Cardiac septum (tissue), 1 donor: ENCODE results near the gene SLC51B. TPM values are rescaled to one million over a fixed set of nuclear protein-coding genes. Genes with fewer than 3 reads are reported as not detected.
A peak's percentile ranks its signal among the peaks of the same experiment; 100 is the strongest.

Source experiments
- DNase-seq: peaks from one replicate; pipeline ENCODE4 v3.0.0-alpha.2; 2020; ENCODE audit warnings: low spot score
- intact Hi-C: fragments of 100-400 bp; cut with DNase I; formaldehyde crosslinking; loops from one replicate; pipeline ENCODE4 v1.14.0; 2022
- total RNA-seq: library from RNA; stranded (reverse); fragmentation: NEBNext Ultra II Directional; extraction: Animal tissue kit (Norgen Biotek cat#: 25700); gene quantifications from one replicate; pipeline ENCODE4 v1.2.1, GENCODE V29; 2021
- donor health status: DM: no; HTN: no; CAD: no.

SLC51B gene
- total RNA-seq, 1 donor from 2014 or later, result not detected

- intact Hi-C loops, result no loop called here
- no peak for DNase-seq
These were observed 32.2 kb downstream of the SLC51B start for GRCh38 chr15:65077291-65077980.

DNA sequence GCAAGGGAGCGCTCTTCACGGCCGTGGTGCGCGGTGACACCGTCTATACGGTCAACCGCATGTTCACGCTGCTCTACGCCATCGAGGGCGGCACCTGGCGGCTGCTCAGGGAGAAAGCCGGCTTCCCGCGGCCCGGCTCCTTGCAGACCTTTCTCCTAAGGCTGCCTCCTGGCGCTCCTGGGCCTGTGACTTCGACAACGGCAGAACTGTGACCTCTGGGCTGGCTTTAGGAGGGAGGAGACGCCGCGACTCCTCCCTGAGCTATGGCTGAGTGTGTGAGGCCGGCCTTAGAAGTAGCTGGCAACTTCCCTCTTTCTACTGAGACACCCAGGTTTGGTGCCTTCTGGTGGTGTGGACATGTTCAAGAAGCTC lies 32.8 kb downstream of the SLC51B start:
- DNase-seq, result no peak
- intact Hi-C loops, result no loop called here

DNA sequence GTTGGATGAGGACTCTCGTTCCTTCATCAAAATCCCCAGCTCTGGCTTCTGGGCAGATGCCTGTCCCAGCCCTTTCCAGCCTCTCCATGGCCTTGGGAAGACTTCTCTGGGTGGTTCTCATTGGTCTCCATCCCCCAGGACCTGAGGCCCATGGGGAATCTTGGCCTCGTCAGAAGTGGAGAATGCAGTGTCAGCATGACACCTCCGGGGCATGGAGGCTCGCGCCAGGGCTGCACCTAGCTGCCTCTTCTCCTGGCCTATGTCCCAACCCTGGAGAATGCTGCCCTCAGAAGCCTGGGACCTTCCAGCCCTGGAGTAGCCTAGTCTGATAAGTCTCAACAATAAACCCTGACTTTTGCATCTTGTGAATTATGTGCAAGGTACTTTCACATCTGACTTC lies 34.4 kb downstream of the SLC51B start:
- intact Hi-C loops, result no loop called here
- no peak for DNase-seq

DNA sequence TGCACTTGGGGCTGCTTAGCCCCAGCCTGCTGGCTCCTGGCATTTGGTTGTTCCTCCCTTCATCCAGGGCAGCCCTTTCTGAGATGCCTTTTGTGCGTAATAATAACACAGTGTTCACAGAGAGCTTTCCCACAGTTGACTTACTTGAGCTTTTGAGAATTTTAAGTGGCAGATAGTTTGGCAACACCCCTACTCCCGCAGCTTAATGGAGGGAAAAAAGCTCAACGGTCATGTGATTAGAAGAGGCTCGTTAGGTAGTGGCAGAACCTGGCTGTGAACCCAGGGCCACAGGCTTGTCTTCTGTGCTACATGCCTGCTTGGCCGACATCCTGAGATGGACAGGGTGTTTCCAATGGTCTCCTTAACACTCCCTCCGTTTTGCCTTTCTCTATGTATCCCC lies 36.1 kb downstream of the SLC51B start:
- intact Hi-C loops, result no loop called here
- DNase-seq, result no peak

DNA sequence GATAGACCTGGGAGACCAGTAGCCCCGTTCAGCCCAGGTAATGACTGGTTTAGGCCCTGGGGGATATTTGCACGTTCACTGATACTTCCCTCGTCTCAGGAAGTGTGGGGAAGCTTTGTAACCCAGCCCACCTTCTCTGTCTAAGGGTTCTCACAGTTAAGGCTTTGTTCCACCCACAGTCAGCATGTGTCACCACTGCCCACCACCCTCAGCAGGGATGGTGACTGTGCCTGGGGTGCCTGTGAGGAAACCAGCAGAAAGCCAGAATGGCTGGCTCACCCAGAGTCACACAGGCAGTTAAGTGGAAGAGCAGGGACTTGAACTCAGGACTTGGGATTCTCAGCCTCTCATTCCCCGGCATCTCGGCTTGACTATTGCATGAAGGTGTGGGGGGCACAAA lies 36.6 kb downstream of the SLC51B start:
- intact Hi-C loops, result loop anchor here (2.0 kb wide), 1 partner anchor 27 kb away; no protein-coding TSS in a partner anchor
- DNase-seq, result no peak

DNA sequence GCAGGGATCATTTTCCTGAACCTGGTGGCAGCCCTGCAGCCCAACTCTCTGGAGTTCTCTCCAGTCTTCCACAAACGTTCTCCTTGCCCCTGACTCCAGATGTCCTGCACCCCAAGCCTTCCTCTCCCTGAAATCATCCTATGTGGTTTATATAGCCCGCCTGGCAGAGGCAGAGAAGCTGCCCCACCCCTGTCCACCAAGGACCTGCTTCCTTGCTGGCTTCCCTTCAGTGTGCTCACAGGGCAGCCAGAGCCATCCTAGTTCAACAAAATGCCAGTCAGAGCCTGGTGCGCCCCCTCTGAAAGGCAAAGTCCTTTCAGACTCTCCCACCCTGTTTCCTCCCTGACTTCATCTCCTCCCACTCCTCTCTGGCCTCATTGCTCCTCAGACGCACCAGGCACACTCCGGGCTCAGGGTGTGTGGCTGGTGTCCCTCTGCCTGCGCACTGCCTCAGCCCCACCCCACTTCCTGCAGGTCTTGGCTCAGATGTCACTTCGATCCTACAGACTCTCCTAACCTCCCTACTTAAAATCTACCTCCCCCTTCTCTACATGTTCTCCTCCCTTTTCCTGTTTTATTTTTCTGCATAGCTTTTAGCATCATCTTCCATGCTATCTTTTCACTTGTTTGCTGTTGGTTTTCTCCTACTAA lies 37.2 kb downstream of the SLC51B start:
- intact Hi-C loops, result loop anchor here (2.0 kb wide), 1 partner anchor 28 kb away; no protein-coding TSS in a partner anchor
- DNase-seq, result no peak

DNA sequence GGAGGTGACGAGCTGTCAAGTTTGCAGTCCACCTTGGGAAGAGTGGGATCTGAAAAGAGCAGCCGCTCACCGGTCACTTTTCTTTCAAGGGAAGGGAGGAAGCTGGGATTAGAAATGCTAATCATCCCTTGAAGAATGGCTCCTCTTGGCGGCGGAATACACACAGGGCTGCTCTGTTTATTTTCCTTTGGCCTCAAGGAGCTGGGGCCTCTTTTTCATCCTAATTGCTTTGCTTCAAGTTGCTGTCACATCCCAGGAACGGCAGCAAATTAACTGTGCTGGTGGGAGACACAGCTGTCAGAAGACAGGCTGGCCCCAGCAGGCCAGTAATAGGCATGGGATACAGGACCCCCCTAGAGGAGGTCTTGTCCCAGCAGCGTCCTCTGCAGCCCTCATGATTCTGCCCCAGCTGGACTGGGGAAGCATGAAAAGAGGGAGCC lies 38.1 kb downstream of the SLC51B start:
- DNase-seq, result no peak
- intact Hi-C loops, result loop anchor here (2.0 kb wide), 1 partner anchor 28 kb away; no protein-coding TSS in a partner anchor

- intact Hi-C loops, result no loop called here
- DNase-seq, result no peak
These were observed 39.5 kb downstream of the SLC51B start for GRCh38 chr15:65084500-65085206.

DNA sequence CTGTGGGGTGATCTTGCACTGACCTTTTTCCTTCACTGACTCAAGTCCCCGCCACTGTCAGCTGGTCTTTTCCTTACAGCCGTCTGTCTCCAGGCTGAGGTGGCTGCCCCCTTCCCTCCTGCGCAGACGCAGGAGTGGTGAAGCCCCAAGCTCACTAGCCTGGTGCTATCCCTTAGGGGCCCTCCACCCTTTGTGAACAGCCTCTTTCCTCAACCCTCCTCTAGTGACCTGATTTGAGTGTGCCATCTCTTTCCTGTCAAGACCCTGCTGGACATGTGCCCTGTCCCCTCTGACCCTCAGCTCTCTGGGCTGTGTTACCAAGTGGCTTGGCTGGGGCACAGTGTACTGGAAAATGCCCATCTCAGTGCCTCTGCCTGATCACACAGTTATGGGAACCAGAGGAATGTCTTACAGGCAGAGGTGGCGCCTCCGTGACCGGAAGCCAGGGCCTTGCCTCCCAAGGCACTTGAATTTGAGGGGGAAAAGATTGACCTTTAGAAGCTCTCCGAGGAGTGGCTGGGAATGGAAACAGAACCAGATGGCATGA lies 40.1 kb downstream of the SLC51B start:
- intact Hi-C loops, result no loop called here
- no peak for DNase-seq

GRCh38 chr15:65085990-65086679 lies 40.9 kb downstream of the SLC51B start:
- no peak for DNase-seq
- intact Hi-C loops, result no loop called here

DNA sequence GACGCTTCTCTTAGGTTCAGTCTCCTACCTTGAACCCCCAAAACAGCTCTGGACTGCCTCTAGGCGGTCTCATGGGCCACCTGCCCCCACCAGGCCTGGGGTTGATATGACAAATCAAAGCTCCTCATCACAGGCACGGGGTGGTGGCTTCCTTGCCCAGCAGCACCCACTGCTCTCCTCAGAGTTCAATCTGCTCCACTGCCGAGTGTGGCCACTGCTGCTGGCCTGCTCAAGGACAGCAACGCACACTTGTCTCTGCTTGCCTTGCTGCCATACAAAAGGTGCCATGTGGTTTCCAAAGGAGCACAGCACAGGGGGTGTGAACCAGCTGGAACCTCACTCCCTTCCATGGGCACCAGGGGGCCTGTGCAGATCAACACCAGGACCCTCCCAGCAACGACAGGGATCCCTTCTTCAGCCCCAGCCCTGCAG lies 41.5 kb downstream of the SLC51B start:
- intact Hi-C loops, result no loop called here
- no peak for DNase-seq

- intact Hi-C loops, result no loop called here
- no peak for DNase-seq
These were observed 42.2 kb downstream of the SLC51B start for GRCh38 chr15:65087411-65087810.

GRCh38 chr15:65087873-65088642 lies 42.9 kb downstream of the SLC51B start:
- intact Hi-C loops, result no loop called here
- DNase-seq, result peak; percentile 84

DNA sequence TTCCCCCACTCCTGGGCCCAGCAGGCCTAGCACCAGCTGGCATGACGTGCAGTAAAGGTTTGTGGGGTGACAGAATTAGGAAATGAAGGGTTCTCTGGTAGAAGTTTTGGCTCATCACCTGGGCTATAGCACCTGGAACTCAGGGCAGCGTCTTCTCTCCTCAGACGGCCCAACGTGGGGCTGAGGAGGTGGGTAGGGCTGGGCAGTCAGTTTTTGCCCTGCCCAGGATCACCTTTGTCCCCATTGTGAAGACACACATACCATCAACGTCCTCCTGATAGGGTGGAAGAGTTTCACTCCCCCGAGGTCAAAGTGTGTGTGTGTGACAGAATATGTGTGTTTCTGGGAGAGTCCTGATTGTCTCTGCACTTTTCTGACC lies 43.4 kb downstream of the SLC51B start:
- intact Hi-C loops, result no loop called here
- no peak for DNase-seq

- no peak for DNase-seq
- intact Hi-C loops, result no loop called here
These were observed 44.1 kb downstream of the SLC51B start for GRCh38 chr15:65089206-65089824.

- intact Hi-C loops, result no loop called here
- no peak for DNase-seq
These were observed 47.0 kb downstream of the SLC51B start for GRCh38 chr15:65091946-65092770.

DNA sequence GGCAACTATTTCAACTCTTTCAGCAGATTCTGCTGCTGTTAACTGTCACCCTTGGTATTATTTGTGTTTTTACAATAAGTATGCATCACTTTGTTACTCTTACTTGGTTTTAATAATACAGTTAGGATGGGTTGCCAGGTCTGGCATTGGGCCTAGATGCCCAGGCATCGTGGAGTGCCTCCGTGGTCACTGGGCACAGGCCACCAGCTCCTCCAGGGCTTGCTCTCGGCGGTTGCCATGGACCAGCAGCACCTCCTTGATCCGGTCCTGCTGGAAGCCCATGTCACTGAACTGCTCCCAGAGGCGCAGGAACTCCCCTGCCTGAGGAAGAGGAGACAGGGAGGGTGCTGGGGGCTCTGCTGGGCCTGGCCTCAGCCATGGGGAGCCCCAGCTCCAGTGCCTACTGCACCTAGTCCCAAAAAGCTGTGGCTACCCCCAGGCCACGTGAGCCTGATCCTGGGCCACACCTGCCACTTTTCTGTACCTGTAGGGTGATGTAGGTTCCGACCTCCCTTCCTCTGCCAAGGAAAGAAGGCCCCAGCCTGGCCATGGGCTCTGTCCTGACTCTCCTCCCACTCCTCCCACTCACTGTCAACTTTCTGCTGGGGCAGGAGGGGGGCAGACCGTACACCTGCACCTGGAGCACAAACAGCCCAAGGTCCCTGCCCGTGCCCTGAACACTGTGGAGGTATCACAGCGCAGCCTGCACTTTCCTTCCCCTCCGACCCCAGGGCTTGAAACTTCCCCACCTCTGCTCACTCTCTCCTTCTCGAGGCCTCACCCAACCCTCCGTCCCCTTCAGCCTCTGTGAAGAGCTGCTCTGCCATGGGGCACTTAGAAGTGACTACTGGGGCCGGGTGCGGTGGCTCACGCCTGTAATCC lies 48.0 kb downstream of the SLC51B start:
- intact Hi-C loops, result no loop called here
- peak; percentile 44 for DNase-seq
